Measurements from ENCODE around the gene CDCA8.

GRCh38 chr1:37746806-37747205, 54.5 kb downstream of the CDCA8 start:
- no peak for TF ChIP-seq POLR2AphosphoS5 (IDR thresholded peaks at IDR 0.05; ENCODE audit: low read depth, low read length)
- TF ChIP-seq SIN3A (IDR thresholded peaks at IDR 0.05; ENCODE audit: low read depth): no peak
- TF ChIP-seq POLR2A (IDR thresholded peaks at IDR 0.05; ENCODE audit: borderline replicate concordance, extremely low read depth, insufficient read depth, insufficient read length): no peak
- no peak for TF ChIP-seq YY1 (IDR thresholded peaks at IDR 0.05; ENCODE audit: extremely low read depth, insufficient replicate concordance, low read depth, low read length)
- TF ChIP-seq CTCF (IDR thresholded peaks at IDR 0.05 in 2 of 3, conservative IDR thresholded peaks at IDR 0.05 in 1 of 3; ENCODE audit: borderline replicate concordance in 1 of 3, insufficient read depth in 1 of 3, low read depth in 2 of 3, low read length in 2 of 3): no peak
- TF ChIP-seq REST (IDR thresholded peaks at IDR 0.05; ENCODE audit: low read depth): no peak
- TF ChIP-seq RAD21 (IDR thresholded peaks at IDR 0.05; ENCODE audit: low read depth): no peak
- TF ChIP-seq, protein P1, sequence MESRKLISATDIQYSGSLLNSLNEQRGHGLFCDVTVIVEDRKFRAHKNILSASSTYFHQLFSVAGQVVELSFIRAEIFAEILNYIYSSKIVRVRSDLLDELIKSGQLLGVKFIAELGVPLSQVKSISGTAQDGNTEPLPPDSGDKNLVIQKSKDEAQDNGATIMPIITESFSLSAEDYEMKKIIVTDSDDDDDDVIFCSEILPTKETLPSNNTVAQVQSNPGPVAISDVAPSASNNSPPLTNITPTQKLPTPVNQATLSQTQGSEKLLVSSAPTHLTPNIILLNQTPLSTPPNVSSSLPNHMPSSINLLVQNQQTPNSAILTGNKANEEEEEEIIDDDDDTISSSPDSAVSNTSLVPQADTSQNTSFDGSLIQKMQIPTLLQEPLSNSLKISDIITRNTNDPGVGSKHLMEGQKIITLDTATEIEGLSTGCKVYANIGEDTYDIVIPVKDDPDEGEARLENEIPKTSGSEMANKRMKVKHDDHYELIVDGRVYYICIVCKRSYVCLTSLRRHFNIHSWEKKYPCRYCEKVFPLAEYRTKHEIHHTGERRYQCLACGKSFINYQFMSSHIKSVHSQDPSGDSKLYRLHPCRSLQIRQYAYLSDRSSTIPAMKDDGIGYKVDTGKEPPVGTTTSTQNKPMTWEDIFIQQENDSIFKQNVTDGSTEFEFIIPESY (IDR thresholded peaks at IDR 0.05; ENCODE audit: extremely low read depth, insufficient replicate concordance, low read length): no peak
- TF ChIP-seq, protein P2, sequence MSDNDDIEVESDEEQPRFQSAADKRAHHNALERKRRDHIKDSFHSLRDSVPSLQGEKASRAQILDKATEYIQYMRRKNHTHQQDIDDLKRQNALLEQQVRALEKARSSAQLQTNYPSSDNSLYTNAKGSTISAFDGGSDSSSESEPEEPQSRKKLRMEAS (IDR thresholded peaks at IDR 0.05): no peak
- TF ChIP-seq JUND (IDR thresholded peaks at IDR 0.05): no peak
- no peak for TF ChIP-seq SRF (IDR thresholded peaks at IDR 0.05; ENCODE audit: low read depth)
- no peak for TF ChIP-seq FOSL1 (IDR thresholded peaks at IDR 0.05; ENCODE audit: low read depth)
- no peak for TF ChIP-seq EGR1 (IDR thresholded peaks at IDR 0.05; ENCODE audit: low read depth)
- no peak for TF ChIP-seq CBX3 (IDR thresholded peaks at IDR 0.05; ENCODE audit: low read depth)
